DMS 273 (cell line): ENCODE results near the gene PITRM1.
"Not testable (repeated sequence)": the region's sequence is repeated elsewhere in the genome, so short reads cannot be mapped to it uniquely, and the experiment has no call there.

Source experiments
- DNase-seq: peaks from one replicate; lab custom pipeline; 2025; ENCODE audit not compliant: unreplicated experiment; lab: John Stamatoyannopoulos, UW

PITRM1 gene

DNA sequence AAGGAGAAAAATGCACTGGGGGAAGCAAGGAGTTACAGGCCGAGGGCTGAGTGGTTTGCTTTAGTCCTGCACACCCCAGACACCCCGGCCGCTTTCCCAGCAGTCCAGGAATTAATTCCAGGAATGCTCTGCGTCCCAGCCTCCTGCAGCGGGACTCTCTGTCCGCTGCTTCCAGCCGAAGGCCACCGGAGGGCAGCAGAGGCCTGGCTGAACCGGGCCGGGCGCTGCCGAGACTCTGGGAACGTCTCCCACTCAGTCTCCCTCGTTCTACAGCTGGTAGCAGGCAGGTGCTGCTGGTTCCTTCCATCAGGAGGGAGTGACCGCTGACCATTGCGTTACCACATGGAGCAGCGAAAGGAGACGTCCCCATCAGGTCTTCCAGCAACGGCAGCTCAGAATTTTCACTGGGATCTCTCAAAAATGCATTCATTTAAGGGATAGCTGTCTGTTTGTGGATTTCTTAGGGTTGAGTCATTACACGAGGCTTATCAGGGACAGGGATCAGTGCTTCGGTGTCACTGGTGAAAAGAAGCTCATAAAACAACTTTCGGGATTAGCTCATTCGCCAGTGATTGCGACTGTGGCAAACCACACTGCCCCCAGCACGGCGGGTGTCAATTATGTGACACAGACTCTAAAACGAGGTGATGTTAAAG is 24.9 kb upstream of the PITRM1 start:
- peak; percentile 72 for DNase-seq

DNA sequence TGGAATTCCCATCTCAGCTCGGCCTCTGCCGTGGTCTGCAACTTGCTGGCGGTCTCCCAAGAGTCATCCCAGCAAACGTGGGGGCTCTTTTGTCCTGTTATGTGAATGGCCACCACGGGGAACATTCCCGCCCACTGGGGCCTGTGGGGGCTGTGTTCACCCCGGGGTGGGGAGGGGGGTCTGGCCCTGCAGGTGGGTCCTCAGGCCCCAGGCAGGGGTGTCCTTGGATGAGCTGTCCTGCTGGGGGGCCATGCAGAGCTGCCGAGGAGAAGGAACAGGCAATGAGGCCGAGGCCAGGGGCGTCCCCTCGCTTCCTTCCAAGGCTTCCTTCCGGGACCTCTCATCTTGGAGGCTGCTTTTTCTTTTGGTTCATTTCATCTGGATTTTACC is 24.4 kb upstream of the PITRM1 start:
- no peak for DNase-seq

DNA sequence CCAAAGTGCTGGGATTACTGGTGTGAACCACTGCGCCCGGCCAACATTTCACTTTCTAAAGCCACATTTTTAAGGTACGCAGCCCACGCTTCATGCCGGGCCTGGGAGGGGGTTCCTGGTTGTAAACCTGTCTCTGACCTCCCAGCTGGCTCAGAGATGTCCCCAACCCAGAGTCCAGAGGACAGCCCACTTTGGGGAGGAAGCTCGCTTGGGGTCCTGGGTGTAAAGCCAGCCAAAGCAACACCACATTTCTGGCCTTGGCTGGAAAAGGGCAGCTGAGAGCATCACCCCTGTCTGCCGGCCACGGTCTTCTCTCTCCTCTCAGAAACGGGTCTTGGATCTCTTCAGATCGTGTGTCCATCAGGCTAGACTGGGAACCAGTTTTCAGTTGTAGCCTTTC is 23.9 kb upstream of the PITRM1 start:
- DNase-seq = no peak

DNA sequence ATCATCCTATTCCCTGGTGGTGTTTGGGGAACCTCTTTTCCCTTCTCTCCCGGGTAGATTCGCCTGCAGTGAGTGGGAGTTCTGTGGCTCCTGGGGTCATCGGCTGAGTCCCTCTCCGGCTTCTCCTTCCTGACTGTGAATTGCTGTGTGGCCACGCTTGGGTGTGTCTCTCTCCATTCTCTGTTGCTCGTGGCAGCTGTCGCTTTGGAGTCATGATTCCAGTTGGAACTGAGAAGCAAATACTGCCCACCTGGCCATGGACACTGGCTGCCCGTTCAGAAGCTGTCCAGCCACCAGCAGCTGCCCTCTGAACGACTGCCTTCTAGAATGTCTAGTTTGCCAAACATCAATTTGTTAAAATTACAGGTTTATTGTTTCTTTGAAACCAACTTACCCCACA is 23.1 kb upstream of the PITRM1 start:
- no peak for DNase-seq

DNA sequence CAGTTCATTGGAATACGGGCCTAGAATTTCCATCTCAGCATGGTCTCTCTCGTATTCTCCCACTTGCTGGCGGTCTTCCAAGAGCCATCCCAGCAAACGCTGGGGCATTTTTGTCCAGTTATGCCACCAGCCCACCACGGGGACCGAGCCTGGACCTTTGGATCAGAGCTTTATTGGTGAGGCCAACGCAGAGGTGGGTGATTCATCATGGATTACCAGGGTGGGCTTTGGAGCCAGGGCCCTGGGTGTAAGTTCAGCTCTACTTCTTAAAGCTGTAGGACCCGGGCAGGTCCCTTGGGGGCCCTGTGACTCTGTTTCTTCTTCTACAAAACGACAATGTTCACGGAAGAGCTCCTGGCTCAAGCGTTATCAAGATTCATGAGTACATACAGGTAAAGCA is 22.7 kb upstream of the PITRM1 start:
- no peak for DNase-seq

DNA sequence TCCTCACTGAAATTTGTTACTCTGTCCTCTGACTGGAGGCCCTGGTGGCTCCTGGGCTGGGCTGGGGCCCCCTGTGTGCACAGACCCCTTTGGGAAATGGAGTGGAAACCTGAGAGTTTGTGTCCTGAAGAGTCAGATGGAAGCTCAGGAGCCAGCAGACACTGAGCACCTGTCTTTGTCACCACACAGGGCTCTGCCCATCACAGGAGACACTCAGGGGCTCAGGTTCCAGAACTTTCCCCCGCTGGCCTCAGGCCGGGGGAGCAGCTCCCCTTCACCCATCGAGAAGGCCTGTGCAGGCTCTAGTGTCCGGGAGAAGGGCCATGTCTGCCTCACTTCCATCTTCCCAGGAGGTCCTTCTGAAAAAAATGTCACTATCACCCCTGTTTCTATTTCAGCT is 22.3 kb upstream of the PITRM1 start:
- DNase-seq = no peak

DNA sequence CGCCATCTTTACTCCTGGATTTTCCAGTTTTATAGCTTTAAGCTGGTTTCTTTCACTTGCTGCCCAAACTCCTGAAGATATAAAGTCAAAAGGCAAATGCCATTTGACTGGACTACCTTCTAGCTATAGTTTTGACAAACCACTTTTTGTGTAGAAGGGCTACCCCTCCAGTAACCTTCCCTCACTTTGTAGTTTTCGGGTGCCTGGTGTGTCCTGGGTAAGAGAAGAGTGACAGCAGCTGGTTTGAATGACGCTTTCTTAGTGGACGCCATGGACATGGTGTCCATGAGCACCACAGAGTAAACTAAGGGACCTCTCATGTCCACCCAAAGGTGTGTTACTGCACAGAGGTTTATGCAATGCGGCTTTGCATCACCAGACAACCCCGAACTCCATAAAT is 21.2 kb upstream of the PITRM1 start:
- no peak for DNase-seq

DNA sequence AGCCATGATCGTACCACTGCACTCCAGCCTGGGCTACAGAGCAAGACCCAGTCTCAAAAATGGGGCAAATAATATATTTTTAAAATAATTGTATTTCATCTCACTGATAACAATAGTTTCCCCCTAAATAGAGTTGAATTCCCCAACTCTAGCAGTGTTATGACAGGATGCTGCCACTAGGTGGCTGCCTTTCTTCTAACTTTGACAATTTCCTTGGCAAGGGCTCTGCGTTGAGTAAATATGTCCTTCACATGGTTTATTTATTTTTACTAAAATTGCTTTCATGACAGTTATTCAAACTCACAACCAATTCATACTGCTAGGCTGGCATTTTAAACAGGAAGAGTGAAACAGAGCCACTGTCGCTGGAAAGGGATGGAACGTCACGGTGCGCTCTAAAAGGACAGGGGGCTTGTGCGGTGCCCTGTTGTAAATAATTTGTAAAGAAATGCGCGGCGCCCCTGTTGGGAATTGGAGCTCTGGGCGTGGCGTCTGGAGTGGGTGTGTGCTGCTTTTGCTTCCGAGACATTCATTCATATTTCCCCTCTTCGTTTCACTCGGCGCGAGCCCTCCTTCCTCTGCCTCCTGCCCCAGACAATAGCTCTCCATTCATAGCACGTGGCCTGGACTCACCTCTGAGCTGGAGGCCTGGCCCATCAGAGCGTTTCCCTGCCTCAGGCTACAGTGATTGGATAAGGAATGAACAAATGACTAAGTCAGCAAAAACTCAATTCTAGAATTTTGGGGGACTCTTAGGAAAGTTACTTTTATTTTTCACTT is 20.5 kb upstream of the PITRM1 start:
- DNase-seq = peak; percentile 61

DNA sequence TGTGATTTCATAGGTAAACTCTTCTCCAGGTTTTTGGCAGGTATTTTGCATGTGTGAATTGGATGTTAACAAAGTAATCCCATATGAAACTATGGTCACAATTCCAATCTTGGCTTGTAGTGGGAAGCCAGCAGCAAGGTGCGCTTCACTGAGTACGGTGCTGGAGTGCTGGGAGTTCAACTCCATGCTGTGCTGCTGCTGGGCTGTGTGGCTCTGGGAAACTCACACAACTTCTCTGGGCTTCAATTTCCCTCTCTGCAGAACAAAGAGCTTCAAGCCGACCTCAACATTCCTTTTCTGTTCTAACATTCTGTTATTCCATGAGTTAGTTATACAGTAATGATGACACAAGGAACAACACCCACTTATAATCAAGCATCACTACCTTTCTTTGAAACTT is 18.2 kb upstream of the PITRM1 start:
- DNase-seq = no peak

DNA sequence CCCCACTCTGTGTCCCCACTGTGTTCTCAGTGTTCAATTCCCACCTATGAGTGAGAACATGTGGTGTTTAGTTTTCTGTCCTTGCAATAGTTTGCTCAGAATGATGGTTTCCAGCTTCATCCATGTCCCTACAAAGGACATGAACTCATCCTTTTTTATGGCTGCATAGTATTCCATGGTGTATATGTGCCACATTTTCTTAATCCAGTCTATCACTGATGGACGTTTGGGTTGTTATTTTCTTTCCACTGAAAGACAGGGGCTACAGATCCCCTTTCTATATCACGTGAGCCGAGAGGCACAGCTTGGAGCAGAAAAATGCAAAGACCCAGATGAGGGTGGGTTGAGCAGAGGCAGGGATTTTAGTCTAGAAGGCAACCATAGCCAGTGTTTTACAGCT is 14.6 kb upstream of the PITRM1 start:
- not testable (repeated sequence) for DNase-seq

DNA sequence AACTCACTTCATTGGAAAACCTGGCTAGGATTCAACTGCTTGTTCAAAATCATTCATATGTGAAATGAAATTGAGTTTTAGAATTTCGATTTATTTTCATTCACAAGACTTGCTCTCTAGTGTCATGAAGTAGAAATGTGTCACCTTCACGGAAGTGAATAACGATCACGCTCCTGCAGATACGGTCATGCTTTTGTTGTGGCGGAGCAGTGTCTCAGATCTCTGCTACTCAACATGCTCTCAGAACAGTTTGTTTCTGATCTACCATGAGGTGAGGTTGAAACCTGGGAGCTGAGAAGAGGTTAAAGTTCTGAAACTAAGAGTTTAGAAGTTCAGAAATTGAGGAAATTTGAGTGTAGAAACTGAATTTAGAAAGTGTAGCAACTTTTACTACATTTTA is 13.8 kb upstream of the PITRM1 start:
- no peak for DNase-seq

DNA sequence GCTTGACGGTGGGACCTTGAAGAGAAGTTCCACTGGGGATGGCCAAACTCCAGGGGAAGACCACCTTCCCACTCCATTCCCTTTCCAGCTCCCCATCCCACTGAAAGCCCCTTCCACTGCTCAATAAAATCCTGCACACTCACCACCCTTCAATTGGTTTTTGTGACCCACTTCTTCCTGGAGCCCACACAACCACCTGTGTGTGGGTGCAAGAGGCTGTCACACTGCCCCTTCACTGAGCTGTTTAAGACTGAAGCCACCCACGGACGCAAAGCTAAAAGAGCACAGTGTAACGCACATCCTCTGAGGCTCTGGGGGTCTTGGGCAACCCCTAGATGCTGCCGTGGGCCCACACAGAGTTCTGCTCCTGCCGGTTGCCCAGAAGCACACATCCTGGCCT is 12.8 kb upstream of the PITRM1 start:
- DNase-seq = no peak

DNA sequence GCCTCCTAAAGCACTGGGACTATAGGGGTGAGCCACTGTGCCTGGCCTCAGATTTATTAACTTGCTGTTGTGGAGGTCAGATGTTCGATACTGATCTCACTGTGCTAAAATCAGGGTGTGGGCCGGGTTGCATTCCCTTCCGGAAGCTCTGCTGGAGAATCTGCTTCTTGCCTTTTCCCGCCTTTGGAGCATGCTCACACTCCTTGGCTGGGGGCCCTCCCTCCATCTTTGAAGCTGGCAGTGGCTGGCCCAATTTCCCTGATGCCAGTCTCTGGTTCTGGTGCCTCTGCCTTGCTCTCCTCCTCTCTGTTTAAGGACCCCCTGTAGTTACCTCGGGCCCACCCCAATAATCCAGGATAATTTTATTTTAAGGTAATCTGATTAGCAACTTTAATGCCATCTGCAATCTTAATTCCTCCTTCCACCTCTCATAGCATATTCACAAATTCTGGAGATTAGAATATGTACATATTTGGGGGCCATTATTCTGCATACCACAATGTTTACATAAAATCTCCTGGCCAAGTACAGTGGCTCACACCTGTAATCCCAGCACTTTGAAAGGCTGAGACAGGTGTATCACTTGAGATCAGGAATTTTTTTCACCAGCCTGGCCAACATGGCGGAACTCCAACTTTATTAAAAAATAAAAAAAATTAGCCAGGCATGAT is 7.9 kb upstream of the PITRM1 start:
- DNase-seq = no peak

DNA sequence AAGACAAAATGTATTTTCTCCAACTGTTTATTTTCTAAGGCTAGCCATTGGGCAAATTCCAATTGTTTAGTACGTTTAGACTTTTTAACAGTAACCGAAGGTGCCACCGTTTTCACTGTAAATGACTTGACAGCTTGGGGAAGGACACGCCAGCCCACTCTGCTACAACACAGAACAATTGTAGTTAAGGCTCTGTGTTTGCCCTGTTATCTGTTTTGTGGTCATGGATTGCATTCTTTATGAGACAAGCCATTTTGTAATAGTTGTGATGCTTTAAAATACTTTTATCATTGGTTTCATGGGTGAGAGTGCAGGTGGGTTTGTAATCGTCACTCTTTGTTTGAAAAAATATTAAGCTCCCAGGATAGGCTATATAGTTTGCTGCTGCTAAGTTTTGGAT is 6.6 kb upstream of the PITRM1 start:
- no peak for DNase-seq

DNA sequence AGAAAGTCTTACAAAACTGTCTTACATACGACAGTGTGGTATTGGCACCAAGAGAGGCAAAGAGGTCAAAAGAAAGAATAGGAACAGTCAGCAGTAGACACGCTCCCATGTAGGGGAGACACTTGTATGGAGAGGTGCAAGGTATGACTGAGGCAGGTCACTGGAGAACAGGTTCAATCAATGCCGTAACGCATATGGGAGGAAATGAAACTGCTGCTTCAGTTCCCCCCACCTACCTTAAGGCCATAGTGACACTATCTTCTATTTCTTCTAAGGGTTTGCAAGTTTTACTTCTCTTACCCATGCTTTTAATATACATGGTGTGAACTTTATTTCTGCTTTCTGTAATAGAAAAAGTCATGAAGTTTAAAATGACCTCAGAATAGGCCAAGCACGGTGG is 5.5 kb upstream of the PITRM1 start:
- no peak for DNase-seq

DNA sequence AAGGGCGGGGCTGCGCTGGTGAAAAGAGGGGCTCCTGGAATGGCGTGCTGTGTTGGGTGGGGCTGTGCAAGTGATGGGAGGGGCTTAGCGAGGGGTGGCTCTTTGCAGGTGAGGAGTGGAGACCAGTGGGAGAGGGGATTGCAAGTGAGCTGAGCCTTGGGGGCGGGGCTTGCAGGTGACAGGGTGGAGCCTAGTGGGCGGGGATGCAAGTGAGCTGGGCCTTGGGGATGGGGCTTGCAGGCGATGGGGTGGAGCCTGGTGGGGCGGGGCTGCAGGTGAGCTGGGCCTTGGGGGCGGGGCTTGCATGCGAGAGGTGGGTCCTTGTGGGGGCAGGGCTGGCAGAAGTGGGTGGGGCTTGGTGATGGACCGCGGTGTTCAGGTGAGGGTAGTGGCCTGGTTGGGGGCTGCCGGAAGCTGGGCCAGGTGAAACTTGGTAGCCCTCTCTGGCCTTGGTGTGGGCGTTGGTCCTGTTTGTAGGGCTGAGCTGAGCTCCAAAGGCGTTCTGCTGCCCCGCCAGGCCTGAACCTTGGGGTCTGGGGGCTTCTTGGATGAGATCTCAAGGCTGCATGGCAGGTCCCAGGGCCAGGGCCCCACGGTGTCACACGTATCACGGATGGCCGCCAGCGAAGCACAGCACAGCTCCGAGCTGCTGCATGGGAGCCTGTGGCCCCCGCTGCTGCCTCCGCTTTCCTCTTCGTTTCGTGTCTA is 743 bp upstream of the PITRM1 start:
- no peak for DNase-seq

DNA sequence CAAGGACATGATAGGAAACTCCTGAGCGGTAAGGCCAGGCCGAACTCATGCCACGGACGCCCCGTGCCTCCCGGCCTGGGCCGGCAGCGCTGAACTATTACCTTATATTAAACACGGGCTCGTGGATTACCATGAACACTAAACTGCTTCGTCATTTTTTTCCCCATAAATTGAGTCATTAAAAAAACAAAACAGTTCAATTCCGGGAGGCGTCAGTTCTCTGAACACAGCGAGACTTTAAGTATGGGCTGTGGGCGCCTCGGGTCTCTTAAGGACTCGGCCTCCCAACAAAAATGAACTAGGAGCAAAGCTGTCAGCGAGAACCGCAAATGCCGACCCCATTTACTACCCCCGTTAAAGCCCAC is 519 bp downstream of the PITRM1 start:
- DNase-seq = no peak

DNA sequence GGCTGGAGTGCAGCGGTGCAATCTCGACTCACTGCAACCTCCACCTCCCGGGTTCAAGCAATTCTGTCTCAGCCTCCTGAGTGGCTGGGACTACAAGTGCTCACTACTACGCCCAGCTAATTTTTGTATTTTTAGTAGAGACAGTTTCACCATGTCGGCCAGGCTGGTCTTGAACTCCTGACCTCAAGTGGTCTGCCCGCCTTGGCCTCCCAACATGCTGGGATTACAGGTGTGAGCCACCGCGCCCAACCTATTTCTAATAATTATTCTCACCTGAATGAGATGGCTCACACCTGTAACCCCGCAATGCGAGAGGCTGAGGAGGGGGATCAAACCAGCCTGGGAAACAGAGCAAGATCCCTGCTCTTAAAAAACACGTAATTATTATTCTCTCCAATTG is 1.1 kb downstream of the PITRM1 start:
- DNase-seq = not testable (repeated sequence)

DNA sequence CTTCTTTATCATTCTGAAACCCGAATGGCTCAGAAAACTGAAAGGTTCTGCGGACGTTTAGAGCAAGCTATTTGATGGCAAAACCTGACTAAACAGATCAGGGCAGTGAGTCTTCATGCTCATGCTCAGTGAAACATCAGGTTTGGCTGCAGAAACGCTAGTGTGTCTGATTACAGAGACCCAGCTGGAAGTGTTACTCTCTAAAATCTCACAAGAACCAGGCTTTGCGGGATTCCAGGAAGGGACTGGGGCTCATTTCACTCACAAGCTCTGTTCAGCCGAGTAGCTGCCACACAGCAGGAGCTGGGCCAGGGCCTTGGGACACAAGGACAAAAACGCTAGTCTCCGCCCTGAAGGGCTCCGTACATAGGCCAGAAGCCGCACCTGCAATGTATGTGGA is 2.9 kb downstream of the PITRM1 start:
- DNase-seq = no peak

DNA sequence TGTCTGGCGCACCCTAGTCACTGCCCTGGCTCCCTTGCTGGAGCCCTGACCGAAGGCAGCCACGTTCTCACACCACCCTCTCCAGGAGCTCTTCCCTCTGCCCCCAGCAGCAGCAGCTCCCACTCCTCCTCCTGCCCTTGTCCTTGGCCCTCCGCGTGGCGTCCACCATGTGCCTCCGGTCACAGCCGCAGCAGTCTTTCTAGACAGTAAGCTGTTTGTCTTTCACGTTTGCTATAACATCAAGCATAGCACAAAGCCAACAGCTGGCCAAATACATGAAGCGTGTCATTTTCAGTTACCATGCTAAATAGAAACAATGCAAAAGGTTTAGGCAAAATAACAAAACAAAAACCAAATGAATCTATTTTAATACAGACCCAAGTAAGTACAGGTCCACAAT is 3.3 kb downstream of the PITRM1 start:
- no peak for DNase-seq

DNA sequence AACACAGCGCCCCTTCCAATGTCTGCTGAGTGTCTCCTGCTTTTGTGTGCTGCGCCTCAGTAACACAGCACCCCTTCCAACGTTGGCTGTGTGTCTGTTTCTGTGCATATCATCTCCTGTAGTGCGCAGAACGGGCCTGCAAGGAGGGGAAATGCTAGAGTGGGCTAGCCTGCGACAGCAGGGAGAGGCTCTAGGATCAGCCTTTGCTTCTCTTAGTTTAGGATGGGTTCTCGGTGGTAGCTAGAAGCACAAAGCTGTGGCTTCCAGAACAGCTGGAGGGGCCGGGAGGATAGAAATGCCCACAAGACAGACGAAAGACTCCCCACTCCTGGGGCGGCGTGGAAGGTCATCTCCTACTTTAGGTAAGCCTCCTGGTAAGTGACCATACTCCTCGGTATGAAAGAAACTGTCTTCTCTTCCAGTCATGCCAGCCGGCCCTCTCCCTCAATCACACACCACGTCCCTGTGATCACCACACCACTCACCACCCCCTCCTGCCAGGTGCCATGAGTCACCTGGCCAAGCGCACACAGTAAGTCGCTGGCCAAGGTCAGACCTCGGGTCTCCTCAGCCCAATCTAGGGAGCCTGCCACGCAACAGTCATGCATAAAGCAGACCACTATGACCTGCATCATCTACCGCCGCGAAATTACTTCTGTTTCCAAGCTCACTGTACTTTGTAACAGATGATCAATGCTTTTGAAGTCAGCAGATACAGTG is 4.8 kb downstream of the PITRM1 start:
- DNase-seq = no peak
